Urinary bladder (tissue), 4 donors: ENCODE measurements around the gene PHF19. TPM values are rescaled to one million over a fixed set of nuclear protein-coding genes. Genes with fewer than 3 reads are reported as not detected.

Source experiments
- DNase-seq: peaks from one replicate; pipeline ENCODE4 v3.0.0-alpha.2; 2015; ENCODE audit errors: extremely low spot score
- H3K27ac ChIP-seq: one replicate; pipeline ENCODE4 v1.5.1; 2013; ENCODE audit warnings: low read depth, mild to moderate bottlenecking, moderate library complexity
- H3K36me3 ChIP-seq: one replicate; pipeline ENCODE4 v1.6.1; 2013; ENCODE audit warnings: mild to moderate bottlenecking, moderate library complexity; ENCODE audit not compliant: insufficient read depth
- H3K4me1 ChIP-seq: one replicate; pipeline ENCODE4 v1.6.1; 2013; ENCODE audit warnings: mild to moderate bottlenecking, moderate library complexity; ENCODE audit not compliant: insufficient read depth
- H3K4me3 ChIP-seq: one replicate; pipeline ENCODE4 v1.5.1; 2013; ENCODE audit warnings: low read depth, low read length
- WGBS: extraction: QIAGEN DNeasy Blood & Tissue Kit; methylation state at CpG from one replicate; pipeline ENCODE4 v1.1.7; 2013; 5-methylcytosine and 5-hydroxymethylcytosine counted together
- polyA plus RNA-seq: library from polyadenylated mRNA; stranded (reverse); fragments of 200-250 nt; gene quantifications from one replicate; pipeline ENCODE4 v1.2.3, GENCODE V29; 2013
- total RNA-seq: library from RNA; depleted of rRNA; stranded (reverse); fragments of >200 nt; gene quantifications from one replicate; pipeline ENCODE4 v1.2.3, GENCODE V29; 2014
- donor health status: healthy with polysubstance abuse.
- donor health status: healthy.

PHF19 gene
- total and polyA plus RNA-seq, 2 donors = 36.6 to 44.6 TPM

GRCh38 chr9:120904978-120905301 lies 28.0 kb upstream of the PHF19 start:
- 94% methylated on average over 11 of the region's 11 CpGs for WGBS
- Histone ChIP-seq H3K4me3 (no peak overlapping the region), H3K27ac (no peak overlapping the region), H3K36me3 (no peaks in the 10 kb centered on the region), H3K4me1 (no peaks in the 10 kb centered on the region)
- DNase-seq = no peak

GRCh38 chr9:120904061-120904977 lies 27.3 kb upstream of the PHF19 start:
- 92% methylated on average over 16 of the region's 16 CpGs for WGBS

GRCh38 chr9:120902569-120903535 lies 25.9 kb upstream of the PHF19 start:
- Histone ChIP-seq H3K4me3 (no peak overlapping the region), H3K27ac (no peak overlapping the region), H3K36me3 (no peaks in the 10 kb centered on the region), H3K4me1 (no peaks in the 10 kb centered on the region)
- no peak for DNase-seq
- WGBS = 75% methylated on average over 14 of the region's 14 CpGs

More at GRCh38 chr9:120904061-120904977, 27.3 kb upstream of the PHF19 start:
- H3K36me3 ChIP-seq = no peaks in the 10 kb centered on the region
- H3K27ac ChIP-seq = no peak overlapping the region
- DNase-seq = no peak
- no peaks in the 10 kb centered on the region for H3K4me1 ChIP-seq
- no peak overlapping the region for H3K4me3 ChIP-seq

- 81% methylated on average over 12 of the region's 12 CpGs for WGBS
- H3K4me1 ChIP-seq = no peaks in the 10 kb centered on the region
These were observed 25.0 kb upstream of the PHF19 start for GRCh38 chr9:120901755-120902568.

GRCh38 chr9:120900824-120901223 lies 23.8 kb upstream of the PHF19 start:
- WGBS = 87% methylated on average over 3 of the region's 3 CpGs
- H3K4me3 ChIP-seq = no peak overlapping the region
- no peak overlapping the region for H3K27ac ChIP-seq
- H3K36me3 ChIP-seq = no peaks in the 10 kb centered on the region
- H3K4me1 ChIP-seq = no peaks in the 10 kb centered on the region
- no peak for DNase-seq

More at GRCh38 chr9:120901755-120902568, 25.0 kb upstream of the PHF19 start:
- H3K4me3 ChIP-seq = no peak overlapping the region
- no peaks in the 10 kb centered on the region for H3K36me3 ChIP-seq
- no peak for DNase-seq
- H3K27ac ChIP-seq = no peak overlapping the region

GRCh38 chr9:120899490-120900068 lies 22.6 kb upstream of the PHF19 start:
- WGBS = 92% methylated on average over 6 of the region's 6 CpGs
- DNase-seq = no peak

GRCh38 chr9:120898396-120898795 lies 21.4 kb upstream of the PHF19 start:
- DNase-seq = no peak
- H3K27ac ChIP-seq = no peak overlapping the region
- H3K36me3 ChIP-seq = no peaks in the 10 kb centered on the region
- WGBS = 73% methylated on average over 3 of the region's 3 CpGs
- H3K4me3 ChIP-seq = no peak overlapping the region
- no peaks in the 10 kb centered on the region for H3K4me1 ChIP-seq

More at GRCh38 chr9:120899490-120900068, 22.6 kb upstream of the PHF19 start:
- Histone ChIP-seq H3K36me3 (no peaks in the 10 kb centered on the region), H3K27ac (no peak overlapping the region), H3K4me1 (no peaks in the 10 kb centered on the region), H3K4me3 (no peak overlapping the region)

- 86% methylated on average over 2 of the region's 2 CpGs for WGBS
- no peak for DNase-seq
- Histone ChIP-seq H3K4me1 (no peaks in the 10 kb centered on the region), H3K27ac (no peak overlapping the region), H3K4me3 (no peak overlapping the region), H3K36me3 (no peaks in the 10 kb centered on the region)
These were observed 19.0 kb upstream of the PHF19 start for GRCh38 chr9:120895951-120896350.

- H3K36me3 ChIP-seq = no peaks in the 10 kb centered on the region
- H3K27ac ChIP-seq = peak overlapping the region; percentile 64
- no peak for DNase-seq
- H3K4me3 ChIP-seq = peak overlapping the region; percentile 12
- 18% methylated on average over 63 of the region's 63 CpGs for WGBS
- H3K4me1 ChIP-seq = no peaks in the 10 kb centered on the region
These were observed 17.5 kb upstream of the PHF19 start for GRCh38 chr9:120894321-120895148.

- Histone ChIP-seq H3K4me1 (no peaks in the 10 kb centered on the region), H3K27ac (peak overlapping the region; percentile 64), H3K4me3 (no peak overlapping the region), H3K36me3 (no peaks in the 10 kb centered on the region)
- 90% methylated on average over 13 of the region's 13 CpGs for WGBS
- no peak for DNase-seq
These were observed 16.8 kb upstream of the PHF19 start for GRCh38 chr9:120893611-120894307.

GRCh38 chr9:120892748-120893610 lies 16.0 kb upstream of the PHF19 start:
- WGBS = 81% methylated on average over 6 of the region's 6 CpGs
- Histone ChIP-seq H3K4me3 (no peak overlapping the region), H3K4me1 (no peaks in the 10 kb centered on the region), H3K36me3 (no peaks in the 10 kb centered on the region), H3K27ac (no peak overlapping the region)
- no peak for DNase-seq
